HepG2 (cell line): ENCODE data around the gene MBD3. TPM values are rescaled to one million over a fixed set of nuclear protein-coding genes. Genes with fewer than 3 reads are reported as not detected.

Experiments
- ATRX ChIP-seq: sonication (generic); formaldehyde crosslinking; IDR thresholded peaks from 2 replicates; pipeline ENCODE4 v1.4.0; 2020; ENCODE audit warnings: missing genetic modification reagents, borderline replicate concordance
- DZIP1 ChIP-seq: sonication (generic); formaldehyde crosslinking; IDR thresholded peaks from 2 replicates; pipeline ENCODE4 v1.5.0; 2020; ENCODE audit warnings: mild to moderate bottlenecking, missing genetic modification reagents
- FOXK1 ChIP-seq: sonication (generic); formaldehyde crosslinking; IDR thresholded peaks from 2 replicates; pipeline ENCODE4 v1.4.0; 2020; ENCODE audit warnings: low read depth, missing genetic modification reagents, borderline replicate concordance
- GRHL1 ChIP-seq: sonication (generic); formaldehyde crosslinking; conservative IDR thresholded peaks from 2 replicates; pipeline ENCODE4 v1.8.0; 2022; ENCODE audit warnings: missing genetic modification reagents
- MEIS2 ChIP-seq: sonication (generic); formaldehyde crosslinking; IDR thresholded peaks from 2 replicates; pipeline ENCODE4 v1.9.0; 2021; ENCODE audit warnings: mild to moderate bottlenecking, missing genetic modification reagents
- NFKBIZ ChIP-seq: IDR thresholded peaks from 2 replicates; pipeline ENCODE4 v1.6.1; 2018; ENCODE audit warnings: missing genetic modification reagents, missing compliant biosample characterization
- NFRKB ChIP-seq: fragments of 450-650 bp; IDR thresholded peaks from 2 replicates; pipeline ENCODE4 v1.6.1; 2017
- PAWR ChIP-seq: sonication (generic); formaldehyde crosslinking; IDR thresholded peaks from 2 replicates; pipeline ENCODE4 v1.4.0; 2020; ENCODE audit warnings: missing genetic modification reagents, mild to moderate bottlenecking, borderline replicate concordance
- PAX8 ChIP-seq: sonication (generic); formaldehyde crosslinking; IDR thresholded peaks from 2 replicates; pipeline ENCODE4 v1.8.0; 2022; ENCODE audit warnings: mild to moderate bottlenecking, missing genetic modification reagents, borderline replicate concordance
- PRMT3 ChIP-seq: sonication (generic); formaldehyde crosslinking; IDR thresholded peaks from 2 replicates; pipeline ENCODE4 v1.8.1; 2022; ENCODE audit warnings: low read depth, mild to moderate bottlenecking, moderate library complexity, missing genetic modification reagents, borderline replicate concordance
- STAT5B ChIP-seq: sonication (generic); formaldehyde crosslinking; IDR thresholded peaks from 2 replicates; pipeline ENCODE4 v1.4.0; 2020; ENCODE audit warnings: missing genetic modification reagents
- SYNCRIP ChIP-seq: fragments of 200-400 bp; formaldehyde crosslinking; IDR thresholded peaks from 2 replicates; pipeline ENCODE4 v1.6.1; 2018; ENCODE audit warnings: mild to moderate bottlenecking, low read depth, low read length; ENCODE audit not compliant: insufficient read depth
- ZNF260 ChIP-seq: sonication (generic); formaldehyde crosslinking; IDR thresholded peaks from 2 replicates; pipeline ENCODE4 v1.4.0; 2020; ENCODE audit warnings: missing genetic modification reagents, low read depth, mild to moderate bottlenecking, borderline replicate concordance
- ZNF264 ChIP-seq: sonication (generic); formaldehyde crosslinking; IDR thresholded peaks from 2 replicates; pipeline ENCODE4 v1.4.0; 2020; ENCODE audit warnings: missing genetic modification reagents
- ZNF34 ChIP-seq: sonication (generic); formaldehyde crosslinking; IDR thresholded peaks from 2 replicates; pipeline ENCODE4 v1.4.0; 2020; ENCODE audit warnings: mild to moderate bottlenecking, missing genetic modification reagents, borderline replicate concordance
- ZNF687 ChIP-seq: sonication (generic); formaldehyde crosslinking; IDR thresholded peaks from 2 replicates; pipeline ENCODE4 v1.5.1; 2020; ENCODE audit warnings: mild to moderate bottlenecking, missing genetic modification reagents, moderate library complexity
- ZNF790 ChIP-seq: sonication (generic); formaldehyde crosslinking; IDR thresholded peaks from 2 replicates; pipeline ENCODE4 v1.8.0; 2022; ENCODE audit warnings: missing genetic modification reagents, mild to moderate bottlenecking, borderline replicate concordance
- polyA plus RNA-seq, 8 experiments: library from polyadenylated mRNA; depleted of rRNA in 3 of 8; stranded (reverse) in 7 of 8; unstranded in 1 of 8; fragments of >200 nt; fragmentation: Illumina TruSeq in 4 of 8; extraction: Trizol in 4 of 8; gene quantifications; 2 replicates each; pipeline versions ENCODE4 v1.2.1 to v1.2.3, GENCODE V29; 2011 to 2016; ENCODE audit warnings: low read depth in 4 of 8, missing spikeins in 1 of 8, mixed read lengths in 1 of 8; ENCODE audit not compliant: insufficient read depth in 1 of 8
- total RNA-seq, 5 experiments: library from RNA; depleted of rRNA; stranded (reverse); fragments of >200 nt; fragmentation: Illumina TruSeq; extraction: Trizol; gene quantifications; 2 replicates each; pipeline ENCODE4 v1.2.3, GENCODE V29; 2016; ENCODE audit warnings: low read depth in 1 of 5

Gene MBD3
- total and polyA plus RNA-seq, 2 of the 13 experiments (the other 11 are each of a cell fraction or from before 2014, with no cell fraction given), result 21.2 to 76.9 TPM

GRCh38 chr19:1605236-1606137 is 12.8 kb upstream of the MBD3 start, which contains the start of gene UQCR11 (continued):
- TF ChIP-seq PAWR (no peak), MEIS2 (CRISPR knock-in tag) (peak; percentile 28; the same call in 1 of the 2 replicates), STAT5B (CRISPR knock-in tag) (no peak), PAX8 (CRISPR knock-in tag) (no peak), NFRKB (no peak), FOXK1 (CRISPR knock-in tag) (no peak; the same call in 1 of the 2 replicates), ZNF264 (CRISPR knock-in tag) (peak; percentile 77), ZNF34 (CRISPR knock-in tag) (0 out of 2 replicates have a peak, but pooled peaks have one; percentile 10), PRMT3 (CRISPR knock-in tag) (no peak), ZNF687 (CRISPR knock-in tag) (peak; percentile 76), SYNCRIP (no peak), ATRX (CRISPR knock-in tag) (no peak), ZNF260 (CRISPR knock-in tag) (no peak), GRHL1 (CRISPR knock-in tag) (no peak), NFKBIZ (CRISPR knock-in tag) (no peak), ZNF790 (CRISPR knock-in tag) (0 out of 2 replicates have a peak, but pooled peaks have one; percentile 20), DZIP1 (CRISPR knock-in tag) (0 out of 2 replicates have a peak, but pooled peaks have one; percentile 37)
